ENCODE data around the gene CLK3. TPM values are rescaled to one million over a fixed set of nuclear protein-coding genes. Genes with fewer than 3 reads are reported as not detected.

Gene CLK3
- total RNA-seq, 1 donor from 2014 or later, result 53.2 TPM

DNA sequence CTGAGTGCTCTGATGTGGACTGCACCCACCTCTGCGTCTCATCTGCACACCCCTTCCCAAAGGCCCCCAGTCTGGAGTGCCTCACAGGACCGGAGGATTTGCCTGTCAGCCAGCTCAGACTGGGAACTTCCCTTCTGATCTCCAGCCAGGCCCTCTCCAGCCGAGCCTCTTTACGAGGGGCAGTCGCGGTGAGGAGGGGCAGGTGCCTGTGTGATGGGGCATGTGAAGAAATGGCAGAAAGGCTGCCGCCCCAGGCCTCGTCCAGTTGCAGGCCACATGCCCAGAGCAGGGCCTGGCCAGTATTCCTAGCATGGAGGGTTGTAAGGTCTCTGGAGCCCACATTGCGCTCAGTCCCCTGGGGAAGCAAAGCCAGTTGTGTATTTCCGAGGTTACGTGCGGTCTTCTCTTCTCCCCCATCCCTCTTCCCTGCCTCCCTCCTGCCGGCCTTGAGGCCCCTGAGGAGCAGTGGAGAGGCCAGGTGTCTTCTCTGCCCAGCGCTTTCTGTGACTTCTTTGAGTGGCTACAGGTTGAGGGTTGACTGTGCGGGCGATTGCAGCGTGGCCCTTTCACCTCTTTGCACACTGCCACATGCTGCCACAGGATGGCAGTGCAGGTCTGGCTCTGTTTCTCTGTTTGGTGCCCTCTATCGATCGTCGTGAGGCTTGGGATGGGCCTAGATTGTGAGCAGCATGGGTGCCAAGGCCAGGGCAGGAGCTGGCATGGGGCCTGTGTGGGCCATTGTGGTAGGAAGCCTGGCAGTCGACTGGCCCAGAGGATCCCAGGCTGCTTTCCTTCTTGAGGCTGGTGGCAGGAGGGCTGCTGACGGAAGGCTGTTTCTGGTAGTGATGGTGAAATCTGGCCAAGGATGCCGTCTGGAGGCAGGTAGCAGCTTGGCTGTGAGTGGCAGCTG is 5.3 kb downstream of the CLK3 start:
- H3K4me3 Mint-ChIP-seq (ENCODE audit: unreplicated experiment), result no peak overlapping the region
- TF ChIP-seq, protein P1, sequence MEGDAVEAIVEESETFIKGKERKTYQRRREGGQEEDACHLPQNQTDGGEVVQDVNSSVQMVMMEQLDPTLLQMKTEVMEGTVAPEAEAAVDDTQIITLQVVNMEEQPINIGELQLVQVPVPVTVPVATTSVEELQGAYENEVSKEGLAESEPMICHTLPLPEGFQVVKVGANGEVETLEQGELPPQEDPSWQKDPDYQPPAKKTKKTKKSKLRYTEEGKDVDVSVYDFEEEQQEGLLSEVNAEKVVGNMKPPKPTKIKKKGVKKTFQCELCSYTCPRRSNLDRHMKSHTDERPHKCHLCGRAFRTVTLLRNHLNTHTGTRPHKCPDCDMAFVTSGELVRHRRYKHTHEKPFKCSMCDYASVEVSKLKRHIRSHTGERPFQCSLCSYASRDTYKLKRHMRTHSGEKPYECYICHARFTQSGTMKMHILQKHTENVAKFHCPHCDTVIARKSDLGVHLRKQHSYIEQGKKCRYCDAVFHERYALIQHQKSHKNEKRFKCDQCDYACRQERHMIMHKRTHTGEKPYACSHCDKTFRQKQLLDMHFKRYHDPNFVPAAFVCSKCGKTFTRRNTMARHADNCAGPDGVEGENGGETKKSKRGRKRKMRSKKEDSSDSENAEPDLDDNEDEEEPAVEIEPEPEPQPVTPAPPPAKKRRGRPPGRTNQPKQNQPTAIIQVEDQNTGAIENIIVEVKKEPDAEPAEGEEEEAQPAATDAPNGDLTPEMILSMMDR (IDR thresholded peaks at IDR 0.05), result peak; percentile 86
- no peaks in the 10 kb centered on the region for H3K9me3 Mint-ChIP-seq (ENCODE audit: unreplicated experiment)
- H3K27me3 Mint-ChIP-seq (ENCODE audit: unreplicated experiment), result no peaks in the 10 kb centered on the region
- peaks cover 36% of the 10 kb centered on the region for H3K36me3 Mint-ChIP-seq (ENCODE audit: unreplicated experiment)
- peaks cover 20% of the 10 kb centered on the region for H3K4me1 Mint-ChIP-seq (ENCODE audit: unreplicated experiment)
- no peak for DNase-seq (ENCODE audit: extremely low spot score, unreplicated experiment)
- H3K27ac Mint-ChIP-seq (ENCODE audit: unreplicated experiment), result no peak overlapping the region

DNA sequence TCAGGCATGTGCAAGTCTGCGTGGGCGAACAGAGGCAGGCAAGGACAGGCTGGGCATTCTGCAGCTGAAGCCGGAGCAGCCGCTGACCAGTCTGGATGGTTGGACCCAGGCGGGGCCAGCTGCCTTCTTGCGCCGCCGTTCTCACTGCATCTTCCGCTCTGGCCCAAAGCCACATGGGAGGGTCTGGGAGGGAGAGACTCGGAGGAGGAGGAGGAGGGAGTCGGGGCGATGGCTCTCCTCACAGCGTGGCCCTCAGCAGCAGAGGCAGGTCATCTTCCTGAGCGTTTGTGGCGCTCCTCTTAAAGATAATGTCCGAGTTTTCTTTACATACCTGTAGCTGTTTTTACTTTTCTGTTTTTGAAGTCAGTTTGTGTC is 5.9 kb downstream of the CLK3 start:
- Mint-ChIP-seq H3K36me3 (ENCODE audit: unreplicated experiment) (peaks cover 37% of the 10 kb centered on the region), H3K9me3 (ENCODE audit: unreplicated experiment) (no peaks in the 10 kb centered on the region), H3K4me1 (ENCODE audit: unreplicated experiment) (peaks cover 19% of the 10 kb centered on the region), H3K27ac (ENCODE audit: unreplicated experiment) (no peak overlapping the region), H3K27me3 (ENCODE audit: unreplicated experiment) (no peaks in the 10 kb centered on the region), H3K4me3 (ENCODE audit: unreplicated experiment) (no peak overlapping the region)
- no peak for DNase-seq (ENCODE audit: extremely low spot score, unreplicated experiment)
- TF ChIP-seq, protein P1 (IDR thresholded peaks at IDR 0.05), result no peak

DNA sequence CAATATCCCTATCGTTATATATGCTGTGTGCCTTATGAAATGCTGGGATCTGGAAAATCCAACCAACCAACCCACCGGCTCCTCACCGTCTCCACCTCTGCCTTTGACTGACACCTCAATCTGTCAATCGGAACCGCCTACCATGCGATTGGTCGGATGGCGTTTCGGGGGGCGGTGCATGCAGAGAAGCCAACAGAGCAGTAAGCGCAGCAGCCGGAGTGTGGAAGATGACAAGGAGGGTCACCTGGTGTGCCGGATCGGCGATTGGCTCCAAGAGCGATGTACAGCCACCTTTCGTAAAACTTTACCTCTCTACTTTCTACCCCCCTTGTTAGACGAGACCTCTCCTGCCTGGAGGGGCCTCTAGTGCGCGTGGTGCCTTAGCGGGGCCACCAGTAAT is 6.3 kb downstream of the CLK3 start:
- Mint-ChIP-seq H3K27me3 (ENCODE audit: unreplicated experiment) (no peaks in the 10 kb centered on the region), H3K9me3 (ENCODE audit: unreplicated experiment) (no peaks in the 10 kb centered on the region), H3K4me1 (ENCODE audit: unreplicated experiment) (peaks cover 14% of the 10 kb centered on the region), H3K36me3 (ENCODE audit: unreplicated experiment) (peaks cover 37% of the 10 kb centered on the region), H3K4me3 (ENCODE audit: unreplicated experiment) (no peak overlapping the region), H3K27ac (ENCODE audit: unreplicated experiment) (no peak overlapping the region)
- DNase-seq (ENCODE audit: extremely low spot score, unreplicated experiment), result no peak
- TF ChIP-seq, protein P1 (IDR thresholded peaks at IDR 0.05), result no peak

DNA sequence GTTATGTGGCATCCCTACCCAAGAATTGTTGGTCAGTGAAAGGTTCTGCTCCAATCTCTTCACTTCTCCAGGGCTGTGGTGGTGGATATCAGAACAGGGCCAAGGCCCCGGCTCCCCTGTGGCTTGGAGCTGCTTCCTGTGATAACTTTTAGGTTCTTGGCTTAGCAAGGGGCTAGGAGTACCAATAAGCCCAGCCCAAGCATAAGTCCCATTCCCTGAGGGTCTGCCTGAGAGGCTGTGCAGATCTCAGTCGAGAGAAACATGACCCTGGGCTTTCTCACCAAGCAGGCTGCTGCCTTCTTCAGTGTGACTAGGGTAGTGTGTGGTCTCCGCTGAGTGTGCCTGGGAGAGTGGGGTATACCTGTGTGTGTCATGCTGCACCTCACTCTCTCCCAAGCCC is 7.1 kb downstream of the CLK3 start:
- Mint-ChIP-seq H3K9me3 (ENCODE audit: unreplicated experiment) (no peaks in the 10 kb centered on the region), H3K36me3 (ENCODE audit: unreplicated experiment) (peaks cover 37% of the 10 kb centered on the region), H3K4me1 (ENCODE audit: unreplicated experiment) (peaks cover 6% of the 10 kb centered on the region), H3K4me3 (ENCODE audit: unreplicated experiment) (no peak overlapping the region), H3K27ac (ENCODE audit: unreplicated experiment) (no peak overlapping the region), H3K27me3 (ENCODE audit: unreplicated experiment) (no peaks in the 10 kb centered on the region)
- TF ChIP-seq, protein P1 (IDR thresholded peaks at IDR 0.05), result no peak
- no peak for DNase-seq (ENCODE audit: extremely low spot score, unreplicated experiment)

DNA sequence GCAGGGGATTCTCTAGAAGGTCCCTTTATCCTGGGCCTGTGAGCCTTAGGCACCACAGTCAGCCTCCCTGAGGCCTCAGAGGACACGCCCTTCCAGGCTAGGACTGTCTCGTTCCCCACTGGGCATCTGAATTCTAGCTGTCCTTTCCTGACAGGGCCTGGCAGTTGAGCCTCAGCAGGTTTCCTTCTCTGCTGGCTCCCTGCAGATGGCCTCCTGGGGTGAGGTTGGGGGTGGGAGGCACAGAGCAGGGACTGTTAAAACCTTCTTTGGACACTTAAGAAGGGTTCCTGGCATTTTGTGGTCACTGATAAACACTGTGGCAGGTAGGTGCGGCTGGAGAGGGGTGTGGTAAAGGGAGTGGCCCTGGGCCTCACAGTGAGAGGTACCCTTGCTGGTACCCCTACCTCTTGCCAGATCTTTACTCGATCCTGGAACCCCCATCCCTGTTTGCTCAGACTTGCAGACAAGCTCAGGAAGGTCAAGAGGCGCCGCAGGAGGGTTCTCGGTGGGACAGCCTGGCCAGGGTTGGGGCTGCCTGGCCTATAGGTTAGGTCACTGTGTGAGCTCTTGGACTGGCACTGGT is 8.5 kb downstream of the CLK3 start:
- no peaks in the 10 kb centered on the region for H3K27me3 Mint-ChIP-seq (ENCODE audit: unreplicated experiment)
- TF ChIP-seq, protein P1 (IDR thresholded peaks at IDR 0.05), result no peak
- peaks cover 4% of the 10 kb centered on the region for H3K4me1 Mint-ChIP-seq (ENCODE audit: unreplicated experiment)
- no peak overlapping the region for H3K27ac Mint-ChIP-seq (ENCODE audit: unreplicated experiment)
- peaks cover 47% of the 10 kb centered on the region for H3K36me3 Mint-ChIP-seq (ENCODE audit: unreplicated experiment)
- H3K4me3 Mint-ChIP-seq (ENCODE audit: unreplicated experiment), result no peak overlapping the region
- H3K9me3 Mint-ChIP-seq (ENCODE audit: unreplicated experiment), result no peaks in the 10 kb centered on the region
- DNase-seq (ENCODE audit: extremely low spot score, unreplicated experiment), result no peak
